ENCODE data around the gene DGKH. TPM values are rescaled to one million over a fixed set of nuclear protein-coding genes. Genes with fewer than 3 reads are reported as not detected.

The DGKH gene
- polyA plus RNA-seq, 1 donor from 2014 or later, result 3.5 TPM

DNA sequence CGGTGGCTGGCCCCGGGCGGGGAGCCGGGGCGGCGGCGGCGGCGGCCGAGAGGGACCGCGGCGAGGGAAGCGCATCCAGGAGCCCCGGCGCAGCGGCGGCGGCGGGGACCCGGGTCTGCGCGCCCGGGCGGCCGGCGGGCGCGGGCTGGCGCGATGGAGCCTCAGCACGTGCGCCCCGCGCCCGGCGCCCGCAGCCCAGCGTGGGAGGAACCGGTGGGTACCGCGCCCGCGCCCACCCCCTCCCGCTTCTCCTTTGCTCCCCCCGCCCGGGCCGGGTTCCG, 7.8 kb upstream of the DGKH start:
- Histone ChIP-seq H3K27ac (ENCODE audit: low read length) (peak overlapping the region; percentile 30), H3K9me2 (ENCODE audit: insufficient read depth, low read length) (no peaks in the 10 kb centered on the region), H3F3A (ENCODE audit: insufficient read depth, low read length, poor library complexity, severe bottlenecking) (peaks cover 13% of the 10 kb centered on the region), H2AFZ (ENCODE audit: low read depth, low read length) (peak overlapping the region; percentile 18), H3K27me3 (ENCODE audit: insufficient read depth, low read depth, low read length) (peaks cover 18% of the 10 kb centered on the region), H3K4me3 (ENCODE audit: low read length) (peak overlapping the region; percentile 83), H3K9me3 (ENCODE audit: low read length) (no peaks in the 10 kb centered on the region), H3K9ac (ENCODE audit: low read length) (peak overlapping the region; percentile 77), H3K4me2 (ENCODE audit: low read length) (peak overlapping the region; percentile 82), H3K79me2 (replicated peaks; ENCODE audit: insufficient read depth, low read length) (peaks cover 4% of the 10 kb centered on the region), H3K36me3 (ENCODE audit: insufficient read depth, low read length) (no peaks in the 10 kb centered on the region), H4K20me1 (ENCODE audit: insufficient read depth) (no peaks in the 10 kb centered on the region)
- TF ChIP-seq MXI1 (conservative IDR thresholded peaks at IDR 0.05; ENCODE audit: poor library complexity, severe bottlenecking) (no peak), REST (IDR thresholded peaks at IDR 0.05; ENCODE audit: borderline replicate concordance) (no peak), TAF1 (IDR thresholded peaks at IDR 0.05; ENCODE audit: low read depth) (no peak), EP300 (conservative IDR thresholded peaks at IDR 0.05; ENCODE audit: poor library complexity, severe bottlenecking) (no peak), EZH2 (IDR thresholded peaks at IDR 0.05; ENCODE audit: borderline replicate concordance, insufficient read depth, low read length, poor library complexity, severe bottlenecking) (no peak), POLR2AphosphoS5 (IDR thresholded peaks at IDR 0.05) (no peak), SMC3 (conservative IDR thresholded peaks at IDR 0.05; ENCODE audit: poor library complexity) (no peak), RAD21 (conservative IDR thresholded peaks at IDR 0.05) (no peak)
- TF ChIP-seq, protein P1, sequence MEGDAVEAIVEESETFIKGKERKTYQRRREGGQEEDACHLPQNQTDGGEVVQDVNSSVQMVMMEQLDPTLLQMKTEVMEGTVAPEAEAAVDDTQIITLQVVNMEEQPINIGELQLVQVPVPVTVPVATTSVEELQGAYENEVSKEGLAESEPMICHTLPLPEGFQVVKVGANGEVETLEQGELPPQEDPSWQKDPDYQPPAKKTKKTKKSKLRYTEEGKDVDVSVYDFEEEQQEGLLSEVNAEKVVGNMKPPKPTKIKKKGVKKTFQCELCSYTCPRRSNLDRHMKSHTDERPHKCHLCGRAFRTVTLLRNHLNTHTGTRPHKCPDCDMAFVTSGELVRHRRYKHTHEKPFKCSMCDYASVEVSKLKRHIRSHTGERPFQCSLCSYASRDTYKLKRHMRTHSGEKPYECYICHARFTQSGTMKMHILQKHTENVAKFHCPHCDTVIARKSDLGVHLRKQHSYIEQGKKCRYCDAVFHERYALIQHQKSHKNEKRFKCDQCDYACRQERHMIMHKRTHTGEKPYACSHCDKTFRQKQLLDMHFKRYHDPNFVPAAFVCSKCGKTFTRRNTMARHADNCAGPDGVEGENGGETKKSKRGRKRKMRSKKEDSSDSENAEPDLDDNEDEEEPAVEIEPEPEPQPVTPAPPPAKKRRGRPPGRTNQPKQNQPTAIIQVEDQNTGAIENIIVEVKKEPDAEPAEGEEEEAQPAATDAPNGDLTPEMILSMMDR (IDR thresholded peaks at IDR 0.05; ENCODE audit: poor library complexity, severe bottlenecking), result no peak

DNA sequence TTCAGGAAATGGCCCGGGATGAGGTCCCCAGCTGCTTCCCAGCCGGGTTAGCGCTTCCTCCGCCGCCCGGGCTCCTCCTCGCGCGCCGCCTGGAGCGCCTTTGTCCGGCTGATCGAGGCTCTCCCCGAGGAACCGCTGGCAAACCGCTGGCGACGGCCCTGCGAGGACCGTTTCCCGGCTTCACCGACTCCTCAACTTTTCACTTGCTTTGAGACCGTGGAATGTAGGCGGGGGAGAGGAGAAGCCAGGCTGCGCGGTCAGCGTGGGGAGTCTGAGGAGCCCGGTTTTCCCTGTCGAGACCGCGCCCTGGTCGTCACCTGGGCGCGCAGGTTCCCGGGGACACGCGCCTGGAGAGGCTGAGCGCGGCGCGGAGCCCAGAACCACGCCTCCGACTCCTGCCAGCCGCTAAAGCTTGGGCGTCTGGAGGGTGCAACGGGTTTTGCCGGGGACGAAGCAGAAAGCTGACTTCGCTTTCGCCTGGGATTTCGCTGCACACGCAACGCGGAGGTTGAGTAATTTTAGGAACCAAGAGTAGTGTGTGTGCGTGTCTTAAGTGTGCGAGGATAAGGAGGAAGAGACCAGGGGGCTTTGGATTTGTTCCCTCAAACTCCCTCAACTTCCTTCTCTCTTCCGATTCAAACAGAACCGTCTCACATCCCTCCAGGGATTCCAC, 7.3 kb upstream of the DGKH start:
- Histone ChIP-seq H3K79me2 (replicated peaks; ENCODE audit: insufficient read depth, low read length) (peaks cover 4% of the 10 kb centered on the region), H2AFZ (ENCODE audit: low read depth, low read length) (peak overlapping the region; percentile 18), H3K4me3 (ENCODE audit: low read length) (peak overlapping the region; percentile 83), H3F3A (ENCODE audit: insufficient read depth, low read length, poor library complexity, severe bottlenecking) (peaks cover 13% of the 10 kb centered on the region), H3K27me3 (ENCODE audit: insufficient read depth, low read depth, low read length) (peaks cover 19% of the 10 kb centered on the region), H3K9me2 (ENCODE audit: insufficient read depth, low read length) (no peaks in the 10 kb centered on the region), H3K9me3 (ENCODE audit: low read length) (no peaks in the 10 kb centered on the region), H4K20me1 (ENCODE audit: insufficient read depth) (no peaks in the 10 kb centered on the region), H3K36me3 (ENCODE audit: insufficient read depth, low read length) (no peaks in the 10 kb centered on the region), H3K9ac (ENCODE audit: low read length) (peak overlapping the region; percentile 77), H3K27ac (ENCODE audit: low read length) (peak overlapping the region; percentile 30), H3K4me2 (ENCODE audit: low read length) (peak overlapping the region; percentile 82)
- TF ChIP-seq RAD21 (conservative IDR thresholded peaks at IDR 0.05) (no peak), MXI1 (conservative IDR thresholded peaks at IDR 0.05; ENCODE audit: poor library complexity, severe bottlenecking) (peak; percentile 75), POLR2AphosphoS5 (IDR thresholded peaks at IDR 0.05) (peak; percentile 26), REST (IDR thresholded peaks at IDR 0.05; ENCODE audit: borderline replicate concordance) (peak; percentile 35), EZH2 (IDR thresholded peaks at IDR 0.05; ENCODE audit: borderline replicate concordance, insufficient read depth, low read length, poor library complexity, severe bottlenecking) (no peak), EP300 (conservative IDR thresholded peaks at IDR 0.05; ENCODE audit: poor library complexity, severe bottlenecking) (no peak), SMC3 (conservative IDR thresholded peaks at IDR 0.05; ENCODE audit: poor library complexity) (no peak), TAF1 (IDR thresholded peaks at IDR 0.05; ENCODE audit: low read depth) (no peak)
- TF ChIP-seq, protein P1 (IDR thresholded peaks at IDR 0.05; ENCODE audit: poor library complexity, severe bottlenecking), result no peak

Measured in neural cell (in vitro differentiated cells).